SIG-M5 treated with dmso at 0.1 percent for 504 hours (cell line): ENCODE results near the gene PELI1.
A peak's percentile ranks its signal among the peaks of the same experiment; 100 is the strongest.
"Not testable (repeated sequence)": the region's sequence is repeated elsewhere in the genome, so short reads cannot be mapped to it uniquely, and the experiment has no call there.

Source experiments
- DNase-seq: peaks from one replicate; lab custom pipeline; 2025; ENCODE audit not compliant: unreplicated experiment; lab: John Stamatoyannopoulos, UW

PELI1 gene

GRCh38 chr2:64124168-64124567 lies 20.1 kb downstream of the PELI1 start:
- no peak for DNase-seq

- DNase-seq, result no peak
Measured at GRCh38 chr2:64123740-64124139, 20.5 kb downstream of the PELI1 start.

- DNase-seq, result no peak
Measured at GRCh38 chr2:64122358-64122757, 21.9 kb downstream of the PELI1 start.

- DNase-seq, result no peak
Measured at GRCh38 chr2:64120928-64121327, 23.3 kb downstream of the PELI1 start.

- DNase-seq, result no peak
Measured at GRCh38 chr2:64120008-64120407, 24.2 kb downstream of the PELI1 start.

GRCh38 chr2:64119369-64119768 lies 24.9 kb downstream of the PELI1 start:
- DNase-seq, result no peak

- DNase-seq, result no peak
Measured at GRCh38 chr2:64115808-64116598, 28.2 kb downstream of the PELI1 start.

GRCh38 chr2:64114912-64115277 lies 29.3 kb downstream of the PELI1 start:
- no peak for DNase-seq

- peak; percentile 24 for DNase-seq
Measured at GRCh38 chr2:64114063-64114911, 29.9 kb downstream of the PELI1 start.

- DNase-seq, result no peak
Measured at GRCh38 chr2:64112016-64112415, 32.2 kb downstream of the PELI1 start.

GRCh38 chr2:64111426-64111825 lies 32.8 kb downstream of the PELI1 start:
- DNase-seq, result no peak

- DNase-seq, result no peak
Measured at GRCh38 chr2:64108666-64109241, 35.5 kb downstream of the PELI1 start.

GRCh38 chr2:64106481-64106880 lies 37.7 kb downstream of the PELI1 start:
- DNase-seq, result no peak

GRCh38 chr2:64105670-64106461 lies 38.4 kb downstream of the PELI1 start:
- DNase-seq, result no peak

GRCh38 chr2:64104933-64105332 lies 39.3 kb downstream of the PELI1 start:
- no peak for DNase-seq

- DNase-seq, result not testable (repeated sequence)
Measured at GRCh38 chr2:64102736-64103135, 41.5 kb downstream of the PELI1 start.

GRCh38 chr2:64101141-64101591 lies 43.1 kb downstream of the PELI1 start:
- DNase-seq, result no peak

- not testable (repeated sequence) for DNase-seq
Measured at GRCh38 chr2:64100584-64100983, 43.6 kb downstream of the PELI1 start.

- no peak for DNase-seq
Measured at GRCh38 chr2:64094663-64095382, 49.4 kb downstream of the PELI1 start.

GRCh38 chr2:64093341-64093740 lies 50.9 kb downstream of the PELI1 start:
- no peak for DNase-seq
